ENCODE measurements around the gene GIMD1. TPM values are rescaled to one million over a fixed set of nuclear protein-coding genes. Genes with fewer than 3 reads are reported as not detected.

The GIMD1 gene
- total RNA-seq, 4 donors from 2014 or later = not detected

DNA sequence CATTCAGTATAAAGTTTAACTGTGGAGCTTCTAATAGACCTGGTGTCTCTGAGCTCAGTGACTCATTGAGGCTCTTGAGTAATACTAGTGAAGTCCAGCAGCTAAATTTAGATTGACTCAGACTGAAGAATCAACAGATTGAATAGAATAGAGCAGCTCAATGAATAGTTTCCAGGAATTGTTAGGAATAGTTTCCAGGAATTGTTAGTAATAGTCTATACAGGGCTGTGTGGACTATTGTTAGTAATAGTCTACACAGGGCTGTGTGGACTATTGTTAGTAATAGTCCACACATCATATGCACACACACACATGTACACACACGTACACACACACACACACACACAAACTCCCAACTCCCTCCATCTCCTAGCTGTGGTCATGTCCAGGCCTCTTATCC lies 3.0 kb downstream of the GIMD1 start:
- WGBS = 92% methylated on average over 1 of the region's 1 CpG
- H3K27ac ChIP-seq = no peak overlapping the region
- TF ChIP-seq CTCF (IDR thresholded peaks at IDR 0.05) (no peak), POLR2A (IDR thresholded peaks at IDR 0.05) (no peak), EP300 (IDR thresholded peaks at IDR 0.05) (no peak), POLR2AphosphoS5 (IDR thresholded peaks at IDR 0.05) (no peak)
- H3K9me3 ChIP-seq = no peaks in the 10 kb centered on the region
- peaks cover 3% of the 10 kb centered on the region for H3K27me3 ChIP-seq
- no peak overlapping the region for H3K4me3 ChIP-seq
- no peaks in the 10 kb centered on the region for H3K36me3 ChIP-seq
- DNase-seq (ENCODE audit: low spot score in 2 of 2) = no peak
- no peaks in the 10 kb centered on the region for H3K4me1 ChIP-seq

GRCh38 chr4:106364282-106364681 lies 4.3 kb downstream of the GIMD1 start:
- no peaks in the 10 kb centered on the region for H3K36me3 ChIP-seq
- 100% methylated on average over 1 of the region's 1 CpG for WGBS
- DNase-seq (ENCODE audit: low spot score in 2 of 2) = no peak
- no peak overlapping the region for H3K27ac ChIP-seq
- no peaks in the 10 kb centered on the region for H3K4me1 ChIP-seq
- TF ChIP-seq POLR2AphosphoS5 (IDR thresholded peaks at IDR 0.05) (no peak), EP300 (IDR thresholded peaks at IDR 0.05) (no peak), POLR2A (IDR thresholded peaks at IDR 0.05) (no peak), CTCF (IDR thresholded peaks at IDR 0.05) (no peak)
- H3K4me3 ChIP-seq = no peak overlapping the region
- peaks cover 3% of the 10 kb centered on the region for H3K27me3 ChIP-seq
- no peaks in the 10 kb centered on the region for H3K9me3 ChIP-seq

- no peak overlapping the region for H3K27ac ChIP-seq
- no peaks in the 10 kb centered on the region for H3K4me1 ChIP-seq
- 73% methylated on average over 3 of the region's 3 CpGs for WGBS
- H3K36me3 ChIP-seq = no peaks in the 10 kb centered on the region
- H3K9me3 ChIP-seq = peaks cover 4% of the 10 kb centered on the region
- TF ChIP-seq POLR2A (IDR thresholded peaks at IDR 0.05) (no peak), EP300 (IDR thresholded peaks at IDR 0.05) (no peak), POLR2AphosphoS5 (IDR thresholded peaks at IDR 0.05) (no peak)
- H3K27me3 ChIP-seq = peaks cover 3% of the 10 kb centered on the region
- DNase-seq (ENCODE audit: low spot score in 2 of 2) = no peak
- no peak overlapping the region for H3K4me3 ChIP-seq
Measured at GRCh38 chr4:106362086-106362825, 6.3 kb downstream of the GIMD1 start.

GRCh38 chr4:106358899-106359298 lies 9.7 kb downstream of the GIMD1 start:
- Histone ChIP-seq H3K27me3 (no peaks in the 10 kb centered on the region), H3K36me3 (no peaks in the 10 kb centered on the region), H3K4me1 (no peaks in the 10 kb centered on the region), H3K27ac (no peak overlapping the region), H3K4me3 (no peak overlapping the region), H3K9me3 (peaks cover 4% of the 10 kb centered on the region)
- DNase-seq (ENCODE audit: low spot score in 2 of 2) = no peak
- TF ChIP-seq POLR2A (IDR thresholded peaks at IDR 0.05) (no peak), CTCF (IDR thresholded peaks at IDR 0.05) (no peak), POLR2AphosphoS5 (IDR thresholded peaks at IDR 0.05) (no peak), EP300 (IDR thresholded peaks at IDR 0.05) (no peak)
- 79% methylated on average over 1 of the region's 1 CpG for WGBS

- 60% methylated on average over 4 of the region's 4 CpGs for WGBS
- Histone ChIP-seq H3K4me1 (no peaks in the 10 kb centered on the region), H3K4me3 (no peak overlapping the region), H3K36me3 (peaks cover 3% of the 10 kb centered on the region), H3K9me3 (peaks cover 4% of the 10 kb centered on the region), H3K27ac (no peak overlapping the region), H3K27me3 (no peaks in the 10 kb centered on the region)
- no peak for DNase-seq (ENCODE audit: low spot score in 2 of 2)
- no peak for TF ChIP-seq POLR2A (IDR thresholded peaks at IDR 0.05)
Measured at GRCh38 chr4:106355193-106355592, 13.4 kb downstream of the GIMD1 start.

- DNase-seq (ENCODE audit: low spot score in 2 of 2) = no peak
- no peak overlapping the region for H3K4me3 ChIP-seq
- no peaks in the 10 kb centered on the region for H3K27me3 ChIP-seq
- no peaks in the 10 kb centered on the region for H3K4me1 ChIP-seq
- TF ChIP-seq POLR2AphosphoS5 (IDR thresholded peaks at IDR 0.05) (no peak), CTCF (IDR thresholded peaks at IDR 0.05) (no peak), EP300 (IDR thresholded peaks at IDR 0.05) (no peak), POLR2A (IDR thresholded peaks at IDR 0.05) (no peak)
- peaks cover 4% of the 10 kb centered on the region for H3K9me3 ChIP-seq
- WGBS = 100% methylated on average over 1 of the region's 1 CpG
- H3K36me3 ChIP-seq = peaks cover 12% of the 10 kb centered on the region
- no peak overlapping the region for H3K27ac ChIP-seq
Measured at GRCh38 chr4:106353786-106354185, 14.8 kb downstream of the GIMD1 start.

Data from suprapubic skin (tissue), 4 donors.